KOPT-K1 (cell line): Measurements from ENCODE around the gene BRS3.
"Not testable (repeated sequence)": the region's sequence is repeated elsewhere in the genome, so short reads cannot be mapped to it uniquely, and the experiment has no call there.

ENCODE experiments used
- H3K27ac ChIP-seq: fragments of 200-600 bp; sonication (generic); 2 replicates; pipeline ENCODE4 v1.5.1; 2016; ENCODE audit warnings: antibody characterized with exemption, mild to moderate bottlenecking, low read depth, low read length; ENCODE audit not compliant: poor library complexity, severe bottlenecking
- H3K36me3 ChIP-seq: fragments of 200-600 bp; sonication (generic); 2 replicates; pipeline ENCODE4 v1.5.1; 2017; ENCODE audit warnings: antibody characterized with exemption, mild to moderate bottlenecking, low read length, moderate library complexity; ENCODE audit not compliant: insufficient read depth
- H3K9me3 ChIP-seq: fragments of 200-600 bp; sonication (generic); 2 replicates; pipeline ENCODE4 v1.5.1; 2017; ENCODE audit warnings: antibody characterized with exemption, low read length, mild to moderate bottlenecking; ENCODE audit not compliant: insufficient read depth, poor library complexity, severe bottlenecking

BRS3 gene

GRCh38 chrX:136487647-136488046, at the start of gene BRS3:
BRS3 (plus strand) TSS chrX:136487947; CDS start chrX:136488115, 168 bp downstream.
- H3K36me3 ChIP-seq = no peaks in the 10 kb centered on the region

DNA sequence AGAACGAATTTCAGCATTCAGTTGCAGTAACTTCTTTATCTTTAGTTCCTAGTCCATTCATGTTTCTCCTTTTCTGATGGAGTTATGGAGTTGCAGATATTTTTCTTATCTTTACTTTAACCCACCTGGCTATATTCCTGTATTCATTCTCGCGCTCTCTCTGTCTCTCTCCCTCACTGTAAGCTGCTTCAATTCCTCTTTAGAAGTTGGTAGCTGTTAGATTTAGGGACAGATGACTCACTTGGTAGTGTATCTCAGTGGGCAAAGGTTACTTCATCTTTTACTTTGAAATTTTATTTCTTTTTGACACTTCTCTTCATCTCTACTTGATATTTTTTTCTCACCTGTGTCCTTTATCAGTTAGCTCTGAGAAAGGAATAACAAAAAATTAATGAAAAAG, 49.6 kb upstream of the BRS3 start:
- no peaks in the 10 kb centered on the region for H3K9me3 ChIP-seq
- H3K27ac ChIP-seq = no peak overlapping the region
- no peaks in the 10 kb centered on the region for H3K36me3 ChIP-seq

More at GRCh38 chrX:136487647-136488046, at the start of gene BRS3:
- Histone ChIP-seq H3K27ac (no peak within 1 kb of the TSS), H3K9me3 (no peaks in the 10 kb centered on the region)

DNA sequence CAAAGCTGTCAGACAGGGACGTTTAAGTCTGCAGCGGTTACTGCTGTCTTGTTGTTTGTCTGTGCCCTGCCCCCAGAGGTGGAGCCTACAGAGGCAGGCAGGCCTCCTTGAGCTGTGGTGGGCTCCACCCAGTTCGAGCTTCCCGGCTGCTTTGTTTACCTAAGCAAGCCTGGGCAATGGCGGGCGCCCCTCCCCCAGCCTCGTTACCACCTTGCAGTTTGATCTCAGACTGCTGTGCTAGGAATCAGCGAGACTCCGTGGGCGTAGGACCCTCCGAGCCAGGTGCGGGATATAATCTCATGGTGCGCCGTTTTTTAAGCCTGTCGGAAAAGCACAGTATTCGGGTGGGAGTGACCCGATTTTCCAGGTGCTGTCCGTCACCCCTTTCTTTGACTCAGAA, 42.1 kb upstream of the BRS3 start:
- H3K36me3 ChIP-seq, H3K27ac ChIP-seq, H3K9me3 ChIP-seq: not testable (repeated sequence)

GRCh38 chrX:136446208-136446607, 41.5 kb upstream of the BRS3 start:
- no peak overlapping the region for H3K27ac ChIP-seq
- H3K36me3 ChIP-seq = no peaks in the 10 kb centered on the region
- H3K9me3 ChIP-seq = no peaks in the 10 kb centered on the region

GRCh38 chrX:136447308-136447707, 40.4 kb upstream of the BRS3 start:
- Histone ChIP-seq H3K36me3 (no peaks in the 10 kb centered on the region), H3K27ac (no peak overlapping the region), H3K9me3 (no peaks in the 10 kb centered on the region)

- Histone ChIP-seq H3K36me3 (no peaks in the 10 kb centered on the region), H3K9me3 (no peaks in the 10 kb centered on the region), H3K27ac (no peak overlapping the region)
These were observed 39.8 kb upstream of the BRS3 start for GRCh38 chrX:136447968-136448367.

DNA sequence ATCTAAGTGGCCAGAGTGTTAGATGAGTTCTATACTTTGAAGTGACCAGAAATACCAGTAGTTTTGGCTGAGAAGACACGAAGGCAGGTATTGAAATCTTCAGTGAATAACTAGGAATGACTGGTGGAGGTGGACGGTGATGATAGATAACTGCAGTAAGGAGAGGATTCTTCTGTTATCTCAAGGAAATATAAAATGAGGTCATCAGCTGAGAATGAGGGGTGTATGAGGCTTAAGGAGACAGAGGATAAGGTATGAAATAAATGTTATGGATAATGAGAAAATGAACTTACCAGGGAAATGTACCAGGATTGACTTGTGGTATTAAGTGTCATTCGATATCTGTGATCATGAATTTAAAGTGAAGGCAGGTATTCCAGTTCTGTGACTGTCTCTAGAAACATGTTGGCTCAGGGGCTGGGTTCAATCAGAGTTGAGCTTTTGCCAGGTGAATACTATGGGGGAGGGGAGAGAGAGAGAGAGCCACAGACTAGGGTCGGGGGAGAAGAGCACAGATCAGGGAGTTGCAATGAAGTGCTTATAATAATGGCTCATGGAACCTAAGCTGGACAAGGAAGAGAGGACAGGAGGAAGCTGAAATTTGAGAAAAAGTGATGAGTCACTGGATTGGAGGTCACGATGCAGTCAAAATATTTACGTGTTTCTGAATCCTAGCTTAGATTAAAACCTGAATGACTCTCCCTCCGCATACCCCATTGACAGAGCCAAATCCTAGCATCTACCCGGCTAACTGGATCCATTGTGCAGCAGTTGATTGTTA, 37.5 kb upstream of the BRS3 start:
- Histone ChIP-seq H3K36me3 (no peaks in the 10 kb centered on the region), H3K9me3 (no peaks in the 10 kb centered on the region), H3K27ac (no peak overlapping the region)

DNA sequence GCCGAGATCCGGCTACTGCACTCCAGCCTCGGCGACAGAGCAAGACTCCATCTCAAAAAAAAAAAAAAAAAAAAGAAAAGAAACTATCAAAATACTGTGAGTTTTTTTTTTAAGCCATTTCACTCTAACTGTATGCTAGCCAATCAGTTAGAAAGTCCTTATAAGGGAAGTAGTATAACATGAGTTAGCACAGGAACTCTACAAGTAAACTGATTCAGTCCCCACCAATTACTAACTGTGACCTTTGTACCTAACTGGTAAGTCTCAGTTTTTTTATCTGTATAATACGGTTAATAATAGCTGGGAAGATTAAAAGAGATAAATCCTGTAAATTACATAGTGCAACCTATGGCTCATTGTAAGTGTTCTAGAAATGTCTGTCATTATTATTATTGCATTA, 35.1 kb upstream of the BRS3 start:
- H3K36me3 ChIP-seq = no peaks in the 10 kb centered on the region
- H3K9me3 ChIP-seq = no peaks in the 10 kb centered on the region

GRCh38 chrX:136453114-136453513, 34.6 kb upstream of the BRS3 start:
- H3K27ac ChIP-seq = no peak overlapping the region
- no peaks in the 10 kb centered on the region for H3K36me3 ChIP-seq
- no peaks in the 10 kb centered on the region for H3K9me3 ChIP-seq

More for the DNA sequence above, 35.1 kb upstream of the BRS3 start:
- H3K27ac ChIP-seq = no peak overlapping the region

GRCh38 chrX:136453771-136454170, 34.0 kb upstream of the BRS3 start:
- Histone ChIP-seq H3K27ac (no peak overlapping the region), H3K9me3 (no peaks in the 10 kb centered on the region), H3K36me3 (no peaks in the 10 kb centered on the region)

GRCh38 chrX:136456133-136456532, 31.6 kb upstream of the BRS3 start:
- no peaks in the 10 kb centered on the region for H3K9me3 ChIP-seq

GRCh38 chrX:136457303-136457917, 30.3 kb upstream of the BRS3 start:
- Histone ChIP-seq H3K27ac (no peak overlapping the region), H3K9me3 (no peaks in the 10 kb centered on the region), H3K36me3 (no peaks in the 10 kb centered on the region)

More at GRCh38 chrX:136456133-136456532, 31.6 kb upstream of the BRS3 start:
- no peaks in the 10 kb centered on the region for H3K36me3 ChIP-seq
- H3K27ac ChIP-seq = no peak overlapping the region

GRCh38 chrX:136464589-136464988, 23.2 kb upstream of the BRS3 start:
- Histone ChIP-seq H3K9me3 (no peaks in the 10 kb centered on the region), H3K27ac (no peak overlapping the region), H3K36me3 (no peaks in the 10 kb centered on the region)

GRCh38 chrX:136467303-136467702, 20.4 kb upstream of the BRS3 start:
- Histone ChIP-seq H3K36me3 (no peaks in the 10 kb centered on the region), H3K9me3 (no peaks in the 10 kb centered on the region), H3K27ac (no peak overlapping the region)

DNA sequence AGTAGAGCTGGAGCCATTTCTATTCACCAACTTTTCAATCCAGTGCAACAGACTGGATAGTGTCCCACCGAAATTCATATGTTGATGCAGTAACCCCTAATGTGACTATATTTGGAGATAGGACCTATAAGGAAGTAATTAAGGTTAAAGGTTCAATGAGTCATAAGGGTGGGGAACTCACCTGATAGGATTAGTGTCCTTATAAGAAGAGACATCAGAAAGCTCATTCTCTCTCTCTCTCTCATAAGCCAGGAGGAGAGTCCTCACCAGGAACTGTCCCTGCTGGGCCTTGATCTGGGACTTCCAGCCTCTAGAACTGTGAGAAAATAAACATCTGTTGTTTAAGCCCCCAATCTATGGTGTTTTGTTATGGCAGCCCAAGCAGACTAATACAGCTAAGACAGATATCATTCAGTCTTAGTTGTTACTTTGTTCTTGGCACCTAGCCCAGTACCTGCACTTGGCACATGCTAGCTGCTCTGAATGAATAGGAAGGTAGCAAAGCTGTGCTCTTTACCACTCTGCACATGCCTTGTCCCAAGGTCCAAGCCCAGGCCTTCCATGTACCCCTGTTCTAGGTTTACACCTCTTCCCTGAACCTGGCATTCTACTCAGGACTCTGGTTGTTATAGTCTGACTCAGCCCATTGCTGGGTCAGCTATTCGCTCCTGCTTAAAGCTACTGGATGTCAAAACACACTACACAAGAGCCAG, 19.2 kb upstream of the BRS3 start:
- Histone ChIP-seq H3K36me3 (no peaks in the 10 kb centered on the region), H3K9me3 (no peaks in the 10 kb centered on the region), H3K27ac (no peak overlapping the region)
